Type B pancreatic cell (in vitro differentiated cells): ENCODE results near the gene PCP4L1. TPM values are rescaled to one million over a fixed set of nuclear protein-coding genes. Genes with fewer than 3 reads are reported as not detected.
"Not testable (repeated sequence)": the region's sequence is repeated elsewhere in the genome, so short reads cannot be mapped to it uniquely, and the experiment has no call there.

Source experiments
- DNase-seq: peaks from one replicate; pipeline ENCODE4 v3.0.0; 2021; ENCODE audit warnings: mixed read lengths; ENCODE audit not compliant: unreplicated experiment; ENCODE audit errors: extremely low spot score
- H3K27ac Mint-ChIP-seq: 2 replicates; pipeline ENCODE4 v1.8.0; 2021; ENCODE audit warnings: mild to moderate bottlenecking, mixed read lengths
- H3K27me3 Mint-ChIP-seq: 2 replicates; pipeline ENCODE4 v1.8.0; 2021; ENCODE audit warnings: mixed read lengths
- H3K36me3 Mint-ChIP-seq: 2 replicates; pipeline ENCODE4 v1.8.0; 2021; ENCODE audit warnings: mixed read lengths
- H3K4me1 Mint-ChIP-seq: one replicate; pipeline ENCODE4 v1.8.0; 2021; ENCODE audit warnings: mixed read lengths; ENCODE audit not compliant: unreplicated experiment
- H3K4me3 Mint-ChIP-seq: 2 replicates; pipeline ENCODE4 v1.8.0; 2021; ENCODE audit warnings: mild to moderate bottlenecking, mixed read lengths
- H3K9me3 Mint-ChIP-seq: 2 replicates; pipeline ENCODE4 v1.8.0; 2021; ENCODE audit warnings: mixed read lengths
- total RNA-seq: library from RNA; stranded (reverse); gene quantifications from 2 replicates; pipeline ENCODE4 v1.2.1, GENCODE V29; 2021; ENCODE audit warnings: low replicate concordance
- TF ChIP-seq, protein P1 (sequence below): fragments of 200-600 bp; sonication (generic); conservative IDR thresholded peaks from 2 replicates; pipeline ENCODE4 v1.5.0; 2021; ENCODE audit warnings: antibody characterized with exemption, mild to moderate bottlenecking

The PCP4L1 gene
- total RNA-seq, 1 donor from 2014 or later: 1.0 TPM

DNA sequence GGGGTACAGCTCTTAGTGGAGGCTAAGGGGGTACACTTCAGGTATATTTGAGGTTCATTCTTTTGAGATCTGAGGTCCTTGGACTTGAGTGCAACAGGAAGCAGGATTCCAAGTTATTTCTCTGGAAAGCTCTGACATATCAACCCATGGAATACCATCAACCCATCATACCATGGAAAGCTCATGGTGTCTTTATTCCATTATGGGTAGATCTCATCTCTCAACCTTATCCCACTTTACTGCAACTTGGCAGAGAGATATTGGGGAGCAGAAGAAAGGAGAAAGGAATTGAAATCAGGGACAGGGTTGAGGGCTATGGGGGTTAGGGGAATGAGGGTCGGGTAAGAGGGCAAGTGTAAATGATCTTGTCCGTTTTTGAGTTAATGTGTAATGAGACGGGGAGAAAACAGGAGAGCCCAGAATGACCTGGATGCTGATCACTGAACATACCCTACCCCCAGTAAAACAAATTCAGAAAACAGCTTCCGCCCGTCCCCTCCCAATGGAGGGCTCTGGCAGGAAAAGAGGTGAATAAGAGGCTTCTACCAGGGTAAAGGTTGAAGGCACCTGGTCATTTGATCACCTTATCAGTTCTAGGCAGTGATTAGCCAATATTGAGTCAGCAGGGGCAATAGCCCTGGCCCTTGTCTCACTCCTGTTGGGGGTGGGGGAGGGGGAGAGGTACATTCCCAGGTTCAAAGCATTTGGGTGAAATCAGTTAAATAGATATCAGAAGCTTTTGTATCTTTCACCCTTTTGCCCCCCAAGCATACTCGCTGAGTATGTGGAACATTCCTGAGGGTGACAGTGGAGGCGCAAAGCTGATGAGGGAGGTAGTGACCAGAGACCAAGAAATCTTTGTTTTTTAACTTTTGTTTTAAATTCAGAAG, 34.5 kb upstream of the PCP4L1 start:
- Mint-ChIP-seq H3K9me3 (no peaks in the 10 kb centered on the region), H3K4me1 (peaks cover 25% of the 10 kb centered on the region), H3K36me3 (peaks cover 4% of the 10 kb centered on the region), H3K27ac (peak overlapping the region; percentile 75), H3K27me3 (peaks cover 5% of the 10 kb centered on the region), H3K4me3 (peak overlapping the region; percentile 15)
- TF ChIP-seq, protein P1, sequence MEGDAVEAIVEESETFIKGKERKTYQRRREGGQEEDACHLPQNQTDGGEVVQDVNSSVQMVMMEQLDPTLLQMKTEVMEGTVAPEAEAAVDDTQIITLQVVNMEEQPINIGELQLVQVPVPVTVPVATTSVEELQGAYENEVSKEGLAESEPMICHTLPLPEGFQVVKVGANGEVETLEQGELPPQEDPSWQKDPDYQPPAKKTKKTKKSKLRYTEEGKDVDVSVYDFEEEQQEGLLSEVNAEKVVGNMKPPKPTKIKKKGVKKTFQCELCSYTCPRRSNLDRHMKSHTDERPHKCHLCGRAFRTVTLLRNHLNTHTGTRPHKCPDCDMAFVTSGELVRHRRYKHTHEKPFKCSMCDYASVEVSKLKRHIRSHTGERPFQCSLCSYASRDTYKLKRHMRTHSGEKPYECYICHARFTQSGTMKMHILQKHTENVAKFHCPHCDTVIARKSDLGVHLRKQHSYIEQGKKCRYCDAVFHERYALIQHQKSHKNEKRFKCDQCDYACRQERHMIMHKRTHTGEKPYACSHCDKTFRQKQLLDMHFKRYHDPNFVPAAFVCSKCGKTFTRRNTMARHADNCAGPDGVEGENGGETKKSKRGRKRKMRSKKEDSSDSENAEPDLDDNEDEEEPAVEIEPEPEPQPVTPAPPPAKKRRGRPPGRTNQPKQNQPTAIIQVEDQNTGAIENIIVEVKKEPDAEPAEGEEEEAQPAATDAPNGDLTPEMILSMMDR: no peak
- DNase-seq: no peak

DNA sequence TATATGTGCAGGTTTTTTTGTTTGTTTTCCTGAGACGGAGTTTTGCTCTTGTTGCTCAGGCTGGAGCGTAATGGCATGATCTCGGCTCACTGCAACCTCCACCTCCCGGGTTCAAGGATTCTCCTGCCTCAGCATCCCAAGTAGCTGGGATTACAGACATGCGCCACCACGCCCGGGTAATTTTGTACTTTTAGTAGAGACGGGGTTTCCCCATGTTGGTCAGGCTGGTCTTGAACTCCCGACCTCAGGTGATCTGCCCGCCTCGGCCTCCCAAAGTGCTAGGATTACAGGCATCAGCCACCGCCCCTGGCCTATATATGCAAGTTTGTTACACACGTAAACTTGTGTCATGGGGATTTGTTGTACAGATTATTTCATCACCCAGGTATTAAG, 33.9 kb upstream of the PCP4L1 start:
- peaks cover 25% of the 10 kb centered on the region for H3K4me1 Mint-ChIP-seq
- DNase-seq: not testable (repeated sequence)

DNA sequence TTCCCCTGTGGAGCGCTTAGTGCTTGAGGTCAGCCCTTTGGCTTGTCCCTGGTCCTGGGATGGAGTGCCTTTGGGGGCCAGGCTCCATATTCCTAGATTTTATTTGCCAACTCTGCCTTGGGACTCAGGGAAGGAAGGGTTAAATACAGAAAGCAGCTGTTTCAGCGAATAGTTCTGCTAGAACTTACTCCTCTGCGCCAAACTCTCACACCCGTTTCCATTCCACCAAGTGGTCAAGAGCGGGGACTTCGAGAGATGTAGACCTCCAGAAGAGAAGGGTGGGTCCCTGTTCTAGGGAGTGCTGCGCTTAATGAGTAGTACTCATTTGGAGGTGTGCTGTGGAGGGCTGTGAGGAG, 33.4 kb upstream of the PCP4L1 start:
- TF ChIP-seq, protein P1: no peak
- Mint-ChIP-seq H3K4me3 (peak overlapping the region; percentile 100), H3K4me1 (peaks cover 25% of the 10 kb centered on the region), H3K27me3 (peaks cover 5% of the 10 kb centered on the region), H3K36me3 (peaks cover 4% of the 10 kb centered on the region), H3K27ac (peak overlapping the region; percentile 96), H3K9me3 (no peaks in the 10 kb centered on the region)
- DNase-seq: no peak

More for the DNA sequence above, 33.9 kb upstream of the PCP4L1 start:
- not testable (repeated sequence) for H3K4me3 Mint-ChIP-seq, H3K9me3 Mint-ChIP-seq, H3K36me3 Mint-ChIP-seq, H3K27me3 Mint-ChIP-seq
- peak overlapping the region; percentile 75 for H3K27ac Mint-ChIP-seq

DNA sequence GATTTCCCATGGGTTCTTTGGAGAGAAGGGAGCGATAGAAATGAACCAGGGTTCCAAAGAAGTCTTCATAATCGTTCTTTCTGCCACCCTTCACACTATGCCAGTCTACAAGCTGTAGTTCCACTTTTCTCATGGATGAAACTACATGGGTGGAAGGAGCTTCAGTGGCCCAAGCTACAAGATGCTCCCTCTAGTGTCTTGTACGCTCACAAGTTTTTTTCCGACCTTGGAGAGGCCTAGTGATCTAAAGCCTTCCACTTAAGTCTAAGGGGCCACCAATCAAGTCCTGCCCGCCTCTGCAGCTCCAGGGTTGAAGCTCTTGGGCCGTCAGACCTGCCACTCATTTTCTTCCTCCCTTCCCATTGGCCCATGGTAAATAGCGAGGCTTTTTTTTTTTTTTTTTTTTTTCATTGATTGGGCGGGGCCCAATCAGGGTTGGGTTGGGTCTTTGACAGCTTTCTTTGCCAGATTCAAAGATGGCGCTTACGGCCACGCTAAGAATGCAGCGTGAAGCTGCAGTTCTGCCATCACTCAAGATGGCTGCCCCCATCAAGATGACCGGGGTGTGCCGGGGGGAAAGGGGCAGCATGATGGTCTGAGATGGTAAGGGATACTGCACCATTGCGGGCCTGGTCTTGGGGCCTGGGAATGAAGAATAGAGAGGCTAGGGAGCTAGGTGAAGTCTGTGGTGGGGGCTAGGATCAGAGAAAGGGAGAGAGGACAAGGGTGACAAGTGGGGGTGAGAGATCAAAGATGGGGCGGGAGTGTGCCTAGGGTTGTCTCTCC, 32.8 kb upstream of the PCP4L1 start, which contains the start of gene TOMM40L:
Gene TOMM40L, plus strand, starts transcription at position 527 of the 786 bp plus-strand sequence. CDS start 430 bp downstream, outside the sequence.
- Mint-ChIP-seq H3K4me3 (peak within 1 kb of the TSS; percentile 100), H3K9me3 (no peaks in the 10 kb centered on the region), H3K27ac (peak within 1 kb of the TSS; percentile 96), H3K27me3 (peaks cover 5% of the 10 kb centered on the region), H3K4me1 (peaks cover 25% of the 10 kb centered on the region), H3K36me3 (peaks cover 4% of the 10 kb centered on the region)
- peak; percentile 86 for DNase-seq
- TF ChIP-seq, protein P1: peak; percentile 67

DNA sequence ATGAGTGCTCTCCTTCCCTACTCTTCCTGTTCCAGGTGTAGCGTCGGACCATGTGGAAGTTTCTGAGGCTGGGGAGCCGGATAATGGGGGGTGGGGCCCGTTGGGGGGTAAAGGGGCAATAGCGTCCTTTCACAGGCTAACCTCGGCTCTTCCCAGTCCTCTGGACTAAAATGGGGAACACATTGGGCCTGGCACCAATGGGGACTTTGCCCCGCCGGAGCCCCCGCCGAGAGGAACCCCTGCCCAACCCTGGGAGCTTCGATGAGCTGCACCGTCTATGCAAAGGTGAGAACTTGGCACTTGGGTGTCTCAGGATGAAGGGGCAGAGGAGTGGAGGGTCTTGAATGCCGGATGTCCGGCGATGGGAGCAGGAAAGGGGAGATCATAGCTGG, 32.2 kb upstream of the PCP4L1 start:
- H3K27ac Mint-ChIP-seq: peak overlapping the region; percentile 96
- H3K9me3 Mint-ChIP-seq: no peaks in the 10 kb centered on the region
- H3K36me3 Mint-ChIP-seq: peaks cover 4% of the 10 kb centered on the region
- H3K4me1 Mint-ChIP-seq: peaks cover 25% of the 10 kb centered on the region
- TF ChIP-seq, protein P1: no peak
- no peak for DNase-seq
- peaks cover 5% of the 10 kb centered on the region for H3K27me3 Mint-ChIP-seq
- peak overlapping the region; percentile 100 for H3K4me3 Mint-ChIP-seq

DNA sequence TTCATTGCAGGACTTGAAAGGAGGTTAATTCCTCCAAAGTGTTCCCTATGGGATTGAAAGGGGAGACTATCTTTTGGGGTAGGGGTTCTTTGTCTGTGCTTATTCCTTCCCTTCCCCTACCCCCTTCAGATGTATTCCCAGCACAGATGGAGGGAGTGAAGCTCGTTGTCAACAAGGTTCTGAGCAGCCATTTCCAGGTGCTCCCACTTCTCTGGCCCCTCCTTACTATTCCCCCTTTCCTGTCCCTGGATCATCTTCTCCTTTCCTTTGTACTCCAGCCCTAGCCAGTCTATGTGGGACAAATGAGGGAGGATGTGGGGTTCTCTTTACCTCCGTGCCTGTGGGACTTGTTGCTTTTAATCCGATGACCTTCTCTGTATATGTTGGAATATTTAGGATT, 31.8 kb upstream of the PCP4L1 start:
- H3K27me3 Mint-ChIP-seq: peaks cover 5% of the 10 kb centered on the region
- peak overlapping the region; percentile 100 for H3K4me3 Mint-ChIP-seq
- DNase-seq: no peak
- TF ChIP-seq, protein P1: no peak
- peaks cover 25% of the 10 kb centered on the region for H3K4me1 Mint-ChIP-seq
- no peaks in the 10 kb centered on the region for H3K9me3 Mint-ChIP-seq
- H3K36me3 Mint-ChIP-seq: peaks cover 4% of the 10 kb centered on the region
- peak overlapping the region; percentile 96 for H3K27ac Mint-ChIP-seq
